Fibroblast of lung (primary cell): Measurements from ENCODE around the gene NR1D1. TPM values are rescaled to one million over a fixed set of nuclear protein-coding genes. Genes with fewer than 3 reads are reported as not detected.

Experiments used
- DNase-seq, 2 donors: peaks; one replicate each; pipeline versions ENCODE4 v3.0.0 to v3.0.0-alpha.2; 2010; ENCODE audit warnings: low read depth in 2 of 2
- H2AFZ ChIP-seq: 2 replicates; pipeline ENCODE4 v1.5.1; 2012; ENCODE audit warnings: low read length, control low read depth, inconsistent platforms
- H3K27ac ChIP-seq: 2 replicates; pipeline ENCODE4 v1.5.1; 2011; ENCODE audit warnings: low read length, control low read depth; ENCODE audit not compliant: insufficient read depth
- H3K27me3 ChIP-seq: 2 replicates; pipeline ENCODE4 v1.5.1; 2011; ENCODE audit warnings: mild to moderate bottlenecking, low read length; ENCODE audit not compliant: control insufficient read depth, insufficient read depth
- H3K36me3 ChIP-seq: 2 replicates; pipeline ENCODE4 v1.5.1; 2011; ENCODE audit warnings: low read length; ENCODE audit not compliant: control insufficient read depth, insufficient read depth
- H3K4me1 ChIP-seq: 2 replicates; pipeline ENCODE4 v1.5.1; 2011; ENCODE audit warnings: low read length; ENCODE audit not compliant: control insufficient read depth, insufficient read depth; ENCODE audit errors: extremely low read depth
- H3K4me2 ChIP-seq: 2 replicates; pipeline ENCODE4 v1.5.1; 2011; ENCODE audit warnings: low read length, control low read depth; ENCODE audit not compliant: insufficient read depth; ENCODE audit errors: extremely low read depth
- H3K4me3 ChIP-seq, 4 experiments: fragments of 200-600 bp in 1 of 4; sonication (generic) in 1 of 4; replicated peaks in 1 of 4; 2 replicates each; pipeline ENCODE4 v1.5.1; 2011 to 2016; ENCODE audit warnings: low read length in 4 of 4, low read depth in 3 of 4, mild to moderate bottlenecking in 3 of 4, control low read depth in 2 of 4, inconsistent platforms in 1 of 4, mixed read lengths in 1 of 4; ENCODE audit not compliant: insufficient read depth in 1 of 4; ENCODE audit errors: control extremely low read depth in 1 of 4
- H3K79me2 ChIP-seq: 2 replicates; pipeline ENCODE4 v1.5.1; 2012; ENCODE audit warnings: mild to moderate bottlenecking, low read length, inconsistent platforms; ENCODE audit not compliant: control insufficient read depth, insufficient read depth
- H3K9ac ChIP-seq: 2 replicates; pipeline ENCODE4 v1.5.1; 2011; ENCODE audit warnings: mild to moderate bottlenecking, low read length, control low read depth; ENCODE audit not compliant: insufficient read depth
- H3K9me3 ChIP-seq: 2 replicates; pipeline ENCODE4 v1.5.1; 2012; ENCODE audit warnings: low read depth, low read length; ENCODE audit not compliant: control insufficient read depth, insufficient read depth
- H4K20me1 ChIP-seq: 2 replicates; pipeline ENCODE4 v1.5.1; 2011; ENCODE audit warnings: low read length; ENCODE audit not compliant: control insufficient read depth, insufficient read depth; ENCODE audit errors: extremely low read depth
- EZH2 ChIP-seq: IDR thresholded peaks from 2 replicates; pipeline ENCODE4 v1.5.1; 2012; ENCODE audit warnings: low read length, control low read depth, mild to moderate bottlenecking; ENCODE audit errors: missing control alignments
- polyA plus RNA-seq, 2 donors: library from polyadenylated mRNA; depleted of rRNA in 1 of 2; stranded (reverse) in 1 of 2; unstranded in 1 of 2; fragments of >200 nt; gene quantifications; 2 replicates each; pipeline ENCODE4 v1.2.1, GENCODE V29; 2011 to 2012; ENCODE audit warnings: missing spikeins in 1 of 2
- total RNA-seq: library from RNA; depleted of rRNA; stranded (reverse); fragments of >200 nt; gene quantifications from 2 replicates; pipeline ENCODE4 v1.2.1, GENCODE V29; 2014
- TF ChIP-seq, protein P1 (sequence below), 2 donors: IDR thresholded peaks in 1 of 2; conservative IDR thresholded peaks in 1 of 2; 1 replicate in 1 of 2; 2 replicates in 1 of 2; pipeline ENCODE4 v1.5.1; 2011 to 2012; ENCODE audit warnings: low read length in 2 of 2, control low read depth in 1 of 2, inconsistent platforms in 1 of 2, low read depth in 1 of 2, mild to moderate bottlenecking in 1 of 2

The NR1D1 gene
- total and polyA plus RNA-seq, 2 donors (not counting 1 experiment from before 2014, with no cell fraction given): 3.3 to 5.3 TPM

DNA sequence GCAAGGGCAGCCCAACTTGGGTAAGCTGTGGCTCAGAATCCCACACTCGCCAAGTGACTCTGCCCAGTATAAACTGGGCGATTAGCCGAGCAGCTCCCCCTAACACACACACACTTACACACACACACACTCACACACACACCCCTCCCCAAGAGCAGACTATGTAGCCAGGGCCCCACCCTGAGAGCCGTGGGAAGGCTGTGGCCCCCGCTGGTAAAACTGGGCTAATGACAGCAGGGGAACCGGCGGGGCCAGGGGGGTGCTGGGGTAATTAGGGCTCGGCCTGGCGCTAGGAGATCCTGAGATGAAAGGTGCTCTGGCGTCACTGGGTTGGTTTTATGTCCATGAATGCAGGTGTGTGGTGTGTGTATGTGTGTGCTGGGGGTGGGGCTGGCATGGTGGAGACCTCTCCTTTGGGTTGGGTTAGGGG is 38.8 kb downstream of the NR1D1 start:
- Histone ChIP-seq H3K36me3 (no peaks in the 10 kb centered on the region), H3K4me2 (no peak overlapping the region), H4K20me1 (no peaks in the 10 kb centered on the region), H3K27me3 (no peaks in the 10 kb centered on the region), H3K9ac (no peak overlapping the region), H2AFZ (no peak overlapping the region), H3K4me3 (no peak overlapping the region), H3K9me3 (no peaks in the 10 kb centered on the region), H3K4me1 (peaks cover 18% of the 10 kb centered on the region), H3K27ac (no peak overlapping the region), H3K79me2 (peaks cover 26% of the 10 kb centered on the region)
- no peak for DNase-seq
- no peak for TF ChIP-seq EZH2
- TF ChIP-seq, protein P1, sequence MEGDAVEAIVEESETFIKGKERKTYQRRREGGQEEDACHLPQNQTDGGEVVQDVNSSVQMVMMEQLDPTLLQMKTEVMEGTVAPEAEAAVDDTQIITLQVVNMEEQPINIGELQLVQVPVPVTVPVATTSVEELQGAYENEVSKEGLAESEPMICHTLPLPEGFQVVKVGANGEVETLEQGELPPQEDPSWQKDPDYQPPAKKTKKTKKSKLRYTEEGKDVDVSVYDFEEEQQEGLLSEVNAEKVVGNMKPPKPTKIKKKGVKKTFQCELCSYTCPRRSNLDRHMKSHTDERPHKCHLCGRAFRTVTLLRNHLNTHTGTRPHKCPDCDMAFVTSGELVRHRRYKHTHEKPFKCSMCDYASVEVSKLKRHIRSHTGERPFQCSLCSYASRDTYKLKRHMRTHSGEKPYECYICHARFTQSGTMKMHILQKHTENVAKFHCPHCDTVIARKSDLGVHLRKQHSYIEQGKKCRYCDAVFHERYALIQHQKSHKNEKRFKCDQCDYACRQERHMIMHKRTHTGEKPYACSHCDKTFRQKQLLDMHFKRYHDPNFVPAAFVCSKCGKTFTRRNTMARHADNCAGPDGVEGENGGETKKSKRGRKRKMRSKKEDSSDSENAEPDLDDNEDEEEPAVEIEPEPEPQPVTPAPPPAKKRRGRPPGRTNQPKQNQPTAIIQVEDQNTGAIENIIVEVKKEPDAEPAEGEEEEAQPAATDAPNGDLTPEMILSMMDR (conservative IDR thresholded peaks at IDR 0.05 in 1 of 2, IDR thresholded peaks at IDR 0.05 in 1 of 2; ENCODE audit: low read depth in 1 of 2, low read length in 2 of 2): no peak

DNA sequence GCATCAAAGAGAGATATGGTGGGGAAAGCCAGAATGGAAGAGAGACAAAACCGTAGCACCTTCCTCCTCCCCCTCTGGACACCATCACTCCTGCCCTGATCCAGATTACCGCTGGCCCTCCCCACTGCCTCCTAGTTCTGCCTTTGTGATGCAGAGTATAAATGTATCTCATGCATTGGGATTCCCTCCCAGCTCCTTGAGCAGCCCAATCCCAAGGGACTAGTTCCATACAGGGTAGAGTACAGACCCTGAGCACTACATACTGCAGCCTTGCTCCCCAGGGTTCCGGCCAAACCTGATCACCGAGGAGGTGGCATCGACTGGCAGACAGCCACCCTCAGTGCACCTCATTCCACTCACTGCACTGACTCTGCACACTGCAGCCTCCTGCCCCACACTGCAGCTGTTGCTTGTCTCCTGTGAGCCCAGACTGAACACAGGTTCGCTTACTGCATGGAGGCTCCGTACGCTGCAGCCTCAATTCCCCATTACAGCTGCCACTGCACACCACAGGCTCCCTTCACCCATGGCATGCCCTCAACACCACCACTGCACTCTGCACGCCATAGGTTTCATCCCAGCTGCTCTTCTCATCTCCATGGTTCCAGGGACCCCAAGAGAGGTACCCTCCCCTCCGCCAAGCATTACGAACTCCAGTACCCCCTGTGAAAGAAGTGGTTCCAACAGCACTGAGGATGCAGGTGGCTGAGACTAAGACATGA is 39.3 kb downstream of the NR1D1 start:
- H3K36me3 ChIP-seq: no peaks in the 10 kb centered on the region
- no peak overlapping the region for H3K4me3 ChIP-seq
- no peak for DNase-seq
- no peaks in the 10 kb centered on the region for H3K9me3 ChIP-seq
- H2AFZ ChIP-seq: no peak overlapping the region
- H3K9ac ChIP-seq: no peak overlapping the region
- no peak for TF ChIP-seq EZH2
- TF ChIP-seq, protein P1 (conservative IDR thresholded peaks at IDR 0.05 in 1 of 2, IDR thresholded peaks at IDR 0.05 in 1 of 2; ENCODE audit: low read depth in 1 of 2, low read length in 2 of 2): no peak
- no peak overlapping the region for H3K27ac ChIP-seq
- no peaks in the 10 kb centered on the region for H4K20me1 ChIP-seq
- H3K27me3 ChIP-seq: no peaks in the 10 kb centered on the region
- peaks cover 25% of the 10 kb centered on the region for H3K79me2 ChIP-seq
- H3K4me1 ChIP-seq: peaks cover 17% of the 10 kb centered on the region
- no peak overlapping the region for H3K4me2 ChIP-seq

DNA sequence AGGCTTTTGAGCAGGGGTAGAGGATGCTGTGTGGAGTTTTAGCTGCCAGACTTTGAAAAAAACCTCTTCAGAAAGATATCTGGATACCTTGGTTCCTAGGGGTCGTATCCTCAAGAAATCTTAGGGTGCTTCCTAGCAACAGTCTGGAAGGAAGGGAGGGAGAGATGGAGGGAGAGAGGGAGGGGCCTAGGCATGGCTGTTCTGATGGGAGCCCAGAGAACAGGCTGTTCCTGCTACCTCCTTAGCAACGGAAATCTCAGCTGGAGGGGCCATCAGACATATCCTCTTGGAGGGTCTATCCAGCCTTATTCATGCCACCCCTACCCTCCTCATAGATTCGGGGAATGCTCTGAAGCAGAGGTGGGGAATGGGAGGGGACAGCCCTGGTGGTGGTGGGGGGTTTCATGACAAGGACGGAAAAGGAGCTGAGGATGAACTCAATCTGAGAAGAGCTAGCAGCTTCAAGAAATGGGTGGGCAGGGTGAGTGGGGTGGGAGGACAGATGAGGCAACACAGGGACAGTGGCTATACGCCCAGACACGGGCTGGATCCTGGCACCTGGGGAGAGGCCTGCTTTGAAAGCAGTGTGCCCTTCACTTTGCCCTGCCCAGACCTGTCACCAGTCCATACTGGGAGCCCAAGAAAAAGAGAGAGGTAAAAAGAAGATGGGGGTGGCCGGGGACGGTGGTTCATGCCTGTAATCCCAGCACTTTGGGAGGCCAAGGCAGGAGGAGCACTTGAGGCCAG is 40.5 kb downstream of the NR1D1 start:
- H3K4me2 ChIP-seq: no peak overlapping the region
- TF ChIP-seq, protein P1 (conservative IDR thresholded peaks at IDR 0.05 in 1 of 2, IDR thresholded peaks at IDR 0.05 in 1 of 2; ENCODE audit: low read depth in 1 of 2, low read length in 2 of 2): no peak
- no peak for TF ChIP-seq EZH2

More for the DNA sequence above, 40.5 kb downstream of the NR1D1 start:
- Histone ChIP-seq H3K27ac (no peak overlapping the region), H3K4me1 (peaks cover 11% of the 10 kb centered on the region), H4K20me1 (no peaks in the 10 kb centered on the region), H3K36me3 (no peaks in the 10 kb centered on the region), H3K79me2 (peaks cover 20% of the 10 kb centered on the region), H3K9me3 (no peaks in the 10 kb centered on the region), H3K4me3 (no peak overlapping the region), H3K9ac (no peak overlapping the region), H3K27me3 (no peaks in the 10 kb centered on the region), H2AFZ (no peak overlapping the region)
- DNase-seq: no peak
